ENCODE data around the gene ARHGAP6.

The ARHGAP6 gene

GRCh38 chrX:11342673-11343072 lies 323.0 kb downstream of the ARHGAP6 start:
- no peak for DNase-seq

DNA sequence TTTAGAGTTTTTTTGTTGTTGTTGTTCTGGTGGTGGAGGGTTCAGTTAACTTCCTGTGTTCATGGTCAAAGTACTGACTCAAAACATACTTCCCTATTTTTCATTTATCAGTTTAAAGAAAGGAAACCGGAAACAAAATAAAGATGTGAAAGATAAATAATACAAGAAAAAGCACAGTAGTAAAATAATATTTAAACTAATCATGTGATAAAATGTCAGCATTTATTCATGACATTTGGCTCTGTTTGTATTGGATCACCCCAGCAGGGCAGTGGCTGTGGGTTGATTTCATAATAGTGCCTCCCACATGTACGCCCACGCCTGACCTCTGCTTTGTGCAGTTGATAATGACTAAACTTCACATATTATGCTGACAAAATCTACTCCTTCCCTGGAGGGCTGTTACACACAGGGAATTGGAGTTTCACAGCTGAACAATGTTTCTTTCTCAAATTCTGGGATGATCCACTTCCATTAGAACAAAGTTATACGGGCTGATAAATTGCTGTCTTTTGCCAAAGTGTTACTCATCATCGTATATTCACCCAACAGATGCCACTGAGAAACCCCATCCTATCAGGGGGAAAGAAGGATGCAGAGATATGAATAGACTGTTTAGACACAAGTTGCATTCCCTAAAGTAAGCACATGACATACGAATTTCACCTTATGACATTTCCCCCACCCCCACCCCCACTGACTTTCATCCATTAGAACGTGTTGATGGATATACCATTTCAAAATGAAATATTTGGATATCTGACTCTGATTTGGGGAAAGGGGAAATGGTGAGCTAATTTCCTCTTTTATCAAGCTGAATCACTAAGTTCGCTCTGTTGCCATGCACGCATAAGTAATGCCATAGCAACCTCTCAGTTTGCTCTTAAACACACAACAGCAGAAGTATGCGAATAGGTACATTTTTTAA lies 324.2 kb downstream of the ARHGAP6 start:
- DNase-seq: no peak

GRCh38 chrX:11337292-11338009 lies 328.3 kb downstream of the ARHGAP6 start:
- no peak for DNase-seq

- no peak for DNase-seq
These were observed 329.5 kb downstream of the ARHGAP6 start for GRCh38 chrX:11336201-11336600.

GRCh38 chrX:11334165-11334564 lies 331.6 kb downstream of the ARHGAP6 start:
- no peak for DNase-seq

- DNase-seq: no peak
These were observed 333.9 kb downstream of the ARHGAP6 start for GRCh38 chrX:11331788-11332187.

GRCh38 chrX:11329021-11329420 lies 336.7 kb downstream of the ARHGAP6 start:
- no peak for DNase-seq

DNA sequence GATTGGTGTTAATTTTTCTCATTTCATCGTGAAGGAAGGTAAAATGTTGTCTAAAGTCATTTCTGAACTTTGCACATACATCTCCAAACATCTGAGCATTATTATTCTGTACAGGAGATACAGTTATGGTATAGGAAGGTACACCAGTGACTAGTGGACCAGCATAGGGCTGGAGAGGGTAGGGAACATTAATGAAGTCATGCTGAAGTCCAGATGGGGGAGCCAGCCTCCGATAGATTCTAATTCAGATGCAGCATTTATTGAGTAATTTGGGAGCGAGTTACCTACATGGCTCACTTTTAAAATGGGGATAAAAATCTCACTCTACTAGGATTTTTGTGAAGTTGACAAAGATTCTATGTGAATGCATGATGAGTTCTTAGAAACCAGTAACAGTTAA lies 337.6 kb downstream of the ARHGAP6 start:
- DNase-seq: no peak

- DNase-seq: no peak
These were observed 343.7 kb downstream of the ARHGAP6 start for GRCh38 chrX:11321986-11322385.

DNA sequence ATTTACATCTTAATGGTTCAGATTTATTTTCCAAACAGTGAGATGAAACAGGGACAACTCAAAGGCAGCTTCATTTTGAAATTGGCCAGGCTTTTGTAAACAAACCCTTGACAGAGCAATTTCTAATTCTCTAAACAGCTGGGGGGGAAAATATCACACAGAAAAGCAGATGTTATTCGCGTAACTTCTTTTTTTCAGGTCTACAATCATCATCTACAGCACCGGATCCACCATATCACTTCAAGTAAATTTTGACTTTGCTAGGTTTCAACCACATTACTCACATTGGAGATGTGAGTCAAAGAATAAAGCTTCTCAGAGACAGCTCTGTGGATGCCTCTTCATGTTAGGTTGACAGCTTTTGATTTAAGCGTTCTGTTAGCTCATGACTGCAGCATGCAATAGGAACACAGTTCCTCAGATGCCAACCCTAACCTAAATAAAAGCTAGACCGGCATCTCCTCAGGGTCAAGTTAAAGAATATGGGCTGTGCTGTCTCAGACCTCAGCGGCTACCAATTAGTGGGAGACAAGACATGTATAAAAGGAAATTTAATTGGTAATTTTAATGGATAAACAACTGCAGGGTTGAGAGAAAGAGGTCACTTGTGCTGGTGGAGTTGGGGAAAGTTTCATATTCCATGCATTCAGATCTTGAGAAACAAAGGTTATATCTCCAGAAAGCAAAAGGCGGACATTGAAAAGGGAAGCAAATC lies 345.8 kb downstream of the ARHGAP6 start:
- no peak for DNase-seq

DNA sequence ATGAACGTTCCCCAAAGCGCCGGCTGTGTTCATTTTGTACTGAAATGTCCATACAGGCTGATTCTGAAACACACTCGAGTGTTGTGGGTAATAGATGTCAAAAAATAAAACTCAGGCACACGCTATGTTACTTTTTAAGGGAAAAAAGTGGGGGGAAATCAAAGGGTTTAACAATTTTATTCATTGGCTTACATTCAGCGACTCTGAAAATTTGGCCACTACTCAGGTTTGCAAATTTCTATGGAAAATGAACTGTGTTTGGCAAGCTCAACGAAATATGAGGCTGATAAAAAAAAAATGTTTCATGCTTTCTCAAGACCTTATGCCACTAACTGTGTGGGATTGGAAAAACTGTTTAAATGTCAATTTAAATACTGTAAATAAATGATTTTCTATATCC lies 354.0 kb downstream of the ARHGAP6 start:
- DNase-seq: no peak

- no peak for DNase-seq
These were observed 356.5 kb downstream of the ARHGAP6 start for GRCh38 chrX:11309220-11309619.

DNA sequence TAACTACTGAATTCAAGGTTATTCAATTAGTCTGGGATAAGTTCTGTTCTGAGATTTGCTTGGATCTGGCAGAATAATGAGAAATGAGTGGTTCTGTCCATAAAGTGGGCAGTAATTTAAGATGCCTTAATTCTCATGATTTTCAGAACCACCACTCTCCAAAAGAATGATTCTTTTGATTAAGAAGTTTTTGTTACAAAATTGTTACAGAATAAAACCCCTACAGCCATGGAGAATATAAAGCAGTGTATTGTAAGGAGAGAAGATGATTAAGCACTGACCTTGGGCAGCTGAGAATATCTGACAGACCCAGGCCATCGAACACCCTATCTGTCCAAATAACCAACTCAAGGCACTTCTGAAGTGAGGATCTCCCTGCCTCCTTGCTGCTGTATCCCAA lies 360.1 kb downstream of the ARHGAP6 start:
- no peak for DNase-seq

- DNase-seq: no peak
These were observed 360.9 kb downstream of the ARHGAP6 start for GRCh38 chrX:11304829-11305228.

- DNase-seq: no peak
These were observed 367.1 kb downstream of the ARHGAP6 start for GRCh38 chrX:11298600-11298999.

DNA sequence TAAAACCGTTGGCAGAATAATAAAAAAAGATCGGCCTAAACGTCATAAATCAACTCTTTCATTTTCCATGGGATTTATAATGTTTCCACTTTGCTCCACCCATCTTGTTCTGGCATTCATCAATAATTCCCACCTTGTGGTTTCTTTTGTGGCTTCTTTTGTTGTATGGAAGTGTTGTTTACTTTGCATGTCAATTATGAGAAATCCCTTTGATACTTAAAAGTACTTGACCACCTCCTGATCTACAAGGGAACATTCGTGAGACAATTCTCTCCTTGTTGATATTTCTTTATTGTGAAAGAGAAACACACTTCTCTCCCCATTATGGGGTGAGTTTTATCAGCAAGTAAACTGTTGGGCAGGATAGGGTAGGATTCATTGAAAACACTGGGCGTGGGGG lies 369.7 kb downstream of the ARHGAP6 start:
- DNase-seq: no peak

GRCh38 chrX:11293113-11293512 lies 372.6 kb downstream of the ARHGAP6 start, which contains the start of gene AMELX:
Gene AMELX, plus strand, starts transcription at chrX:11293413. Its CDS starts 1,376 bp downstream, at chrX:11294789.
- DNase-seq: no peak

DNA sequence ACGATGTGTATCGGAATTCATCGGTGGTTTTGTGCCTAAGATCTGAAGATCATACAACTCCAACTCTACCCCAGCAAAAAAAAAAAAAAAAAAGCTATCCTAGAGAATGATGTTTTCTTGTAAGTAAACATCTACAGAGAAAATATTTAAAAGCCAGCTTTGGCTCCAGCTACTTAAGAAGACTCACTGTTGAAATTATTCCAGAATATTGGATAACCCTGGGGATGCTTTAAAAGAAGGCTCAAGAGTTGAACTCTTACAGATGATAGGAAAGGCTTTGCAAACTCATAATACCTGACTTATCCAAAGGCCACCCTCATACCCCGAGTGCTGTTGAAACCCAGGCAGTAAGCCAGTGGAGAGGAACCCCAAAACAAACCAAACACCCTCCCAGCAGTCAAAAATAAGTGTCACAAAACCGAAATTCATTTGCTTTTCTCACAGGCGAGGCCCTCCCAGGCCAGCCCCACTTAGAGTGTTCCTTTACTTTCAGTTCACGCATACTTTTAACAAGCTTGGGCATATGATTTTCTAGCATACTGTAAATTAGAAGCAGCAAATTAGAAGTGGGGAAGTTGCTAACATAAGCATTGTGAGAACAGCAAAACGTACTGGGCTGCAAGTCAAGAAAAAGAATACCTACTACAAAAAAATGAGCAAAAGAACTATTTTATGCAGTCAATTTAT lies 375.2 kb downstream of the ARHGAP6 start:
- DNase-seq: no peak

GRCh38 chrX:11287505-11287904 lies 378.2 kb downstream of the ARHGAP6 start:
- DNase-seq: no peak

- no peak for DNase-seq
These were observed 380.1 kb downstream of the ARHGAP6 start for GRCh38 chrX:11285651-11286050.

GRCh38 chrX:11282043-11282442 lies 383.7 kb downstream of the ARHGAP6 start:
- no peak for DNase-seq

GRCh38 chrX:11273544-11273943 lies 392.2 kb downstream of the ARHGAP6 start:
- DNase-seq: no peak

- DNase-seq: no peak
These were observed 392.9 kb downstream of the ARHGAP6 start for GRCh38 chrX:11272863-11273262.

Data from activated naive CD4-positive, alpha-beta T cell (primary cell).